Suprapubic skin (tissue), 4 donors: ENCODE data around the gene ADAM19. TPM values are rescaled to one million over a fixed set of nuclear protein-coding genes. Genes with fewer than 3 reads are reported as not detected.

Source experiments
- DNase-seq, 2 donors: peaks; one replicate each; pipeline ENCODE4 v3.0.0-alpha.2; 2019; ENCODE audit warnings: low spot score in 2 of 2
- H3K27ac ChIP-seq: fragments of 200-600 bp; sonication (generic); one replicate; pipeline ENCODE4 v1.5.1; 2019
- H3K27me3 ChIP-seq: fragments of 200-600 bp; sonication (generic); one replicate; pipeline ENCODE4 v1.5.1; 2019
- H3K36me3 ChIP-seq: fragments of 200-600 bp; sonication (generic); one replicate; pipeline ENCODE4 v1.5.1; 2019
- H3K4me1 ChIP-seq: fragments of 200-600 bp; sonication (generic); one replicate; pipeline ENCODE4 v1.5.1; 2019
- H3K4me3 ChIP-seq: fragments of 200-600 bp; sonication (generic); one replicate; pipeline ENCODE4 v1.5.1; 2019; ENCODE audit warnings: mild to moderate bottlenecking
- H3K9me3 ChIP-seq: fragments of 200-600 bp; sonication (generic); one replicate; pipeline ENCODE4 v1.5.1; 2019
- CTCF ChIP-seq, 2 donors: fragments of 200-600 bp in 1 of 2; fragments of 450-650 bp in 1 of 2; sonication (generic) in 1 of 2; IDR thresholded peaks; one replicate each; pipeline ENCODE4 v1.5.1; 2016 to 2019; ENCODE audit warnings: antibody characterized with exemption in 2 of 2, mild to moderate bottlenecking in 1 of 2, moderate library complexity in 1 of 2
- EP300 ChIP-seq: sonication (generic); formaldehyde crosslinking; IDR thresholded peaks from one replicate; pipeline ENCODE4 v1.6.1; 2017; ENCODE audit warnings: antibody characterized with exemption
- POLR2A ChIP-seq, 2 donors: fragments of 450-650 bp; IDR thresholded peaks; one replicate each; pipeline ENCODE4 v1.6.1; 2017; ENCODE audit warnings: antibody characterized with exemption in 2 of 2, mild to moderate bottlenecking in 2 of 2, moderate library complexity in 2 of 2
- POLR2AphosphoS5 ChIP-seq, 3 donors: sonication (generic); formaldehyde crosslinking; IDR thresholded peaks; one replicate each; pipeline ENCODE4 v1.6.1; 2017; ENCODE audit warnings: antibody characterized with exemption in 3 of 3
- WGBS: methylation state at CpG from one replicate; pipeline ENCODE4 v1.1.5; 2018; 5-methylcytosine and 5-hydroxymethylcytosine counted together
- total RNA-seq, 4 donors: library from RNA; depleted of rRNA; stranded (reverse); fragments of >200 nt; gene quantifications; one replicate each; pipeline ENCODE4 v1.1.0, GENCODE V29; 2016

The ADAM19 gene
- total RNA-seq, 4 donors from 2014 or later, result 0.42 to 2.6 (median 1.3) TPM

DNA sequence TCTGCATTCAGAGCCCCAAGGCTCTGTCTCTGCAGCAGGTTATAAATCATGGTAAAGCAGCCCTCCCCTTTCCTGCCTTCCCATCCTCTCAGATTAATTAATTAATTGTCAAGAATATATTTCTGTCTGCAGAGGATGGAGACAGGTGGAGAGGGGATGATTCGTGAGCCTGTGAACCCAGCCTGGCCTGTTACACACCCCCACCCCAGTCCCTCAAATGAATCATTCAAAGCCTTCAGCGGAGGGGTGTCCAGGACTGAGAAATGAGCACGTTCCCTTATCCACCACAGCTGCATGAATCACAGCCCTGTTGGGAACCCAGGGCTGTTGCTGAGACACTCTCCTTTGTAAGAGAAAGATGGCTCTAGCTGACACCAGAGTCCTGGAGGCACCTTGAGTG, 59.6 kb downstream of the ADAM19 start:
- no peak for DNase-seq
- H3K36me3 ChIP-seq, result no peaks in the 10 kb centered on the region
- peaks cover 21% of the 10 kb centered on the region for H3K4me1 ChIP-seq
- peak overlapping the region; percentile 22 for H3K27ac ChIP-seq
- H3K9me3 ChIP-seq, result no peaks in the 10 kb centered on the region
- WGBS, result 58% methylated on average over 3 of the region's 3 CpGs
- no peak for TF ChIP-seq POLR2A (IDR thresholded peaks at IDR 0.05)
- no peak for TF ChIP-seq CTCF (IDR thresholded peaks at IDR 0.05)
- no peak for TF ChIP-seq EP300
- TF ChIP-seq POLR2AphosphoS5 (IDR thresholded peaks at IDR 0.05), result no peak
- no peaks in the 10 kb centered on the region for H3K27me3 ChIP-seq
- no peak overlapping the region for H3K4me3 ChIP-seq

DNA sequence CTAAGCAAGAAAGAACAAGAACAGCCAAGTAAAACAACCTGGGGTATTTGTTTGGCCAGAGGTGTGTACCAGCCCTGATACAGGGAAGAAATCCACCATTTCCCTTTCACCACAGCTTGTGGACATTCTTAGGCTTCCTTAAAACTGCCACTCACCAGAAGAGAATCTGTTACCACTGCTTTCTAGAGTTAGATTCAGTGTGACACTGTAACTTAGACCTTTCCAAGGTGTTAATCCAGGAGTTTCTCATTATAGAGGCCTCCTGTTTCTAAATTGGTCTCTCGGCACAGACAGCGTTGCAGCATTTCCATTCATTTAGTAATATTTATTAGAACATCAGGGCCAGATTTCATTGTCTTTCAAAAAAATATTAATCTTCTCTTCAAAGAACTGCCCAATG, 60.6 kb downstream of the ADAM19 start:
- Histone ChIP-seq H3K4me3 (no peak overlapping the region), H3K27ac (no peak overlapping the region), H3K9me3 (no peaks in the 10 kb centered on the region), H3K4me1 (peaks cover 23% of the 10 kb centered on the region), H3K36me3 (no peaks in the 10 kb centered on the region), H3K27me3 (no peaks in the 10 kb centered on the region)
- no peak for DNase-seq
- TF ChIP-seq POLR2A (IDR thresholded peaks at IDR 0.05), result no peak
- no peak for TF ChIP-seq CTCF (IDR thresholded peaks at IDR 0.05)
- TF ChIP-seq EP300, result no peak
- TF ChIP-seq POLR2AphosphoS5 (IDR thresholded peaks at IDR 0.05), result no peak
- 92% methylated on average over 2 of the region's 2 CpGs for WGBS

GRCh38 chr5:157513182-157513581, 62.4 kb downstream of the ADAM19 start:
- Histone ChIP-seq H3K9me3 (no peaks in the 10 kb centered on the region), H3K27ac (no peak overlapping the region), H3K4me3 (no peak overlapping the region), H3K27me3 (no peaks in the 10 kb centered on the region), H3K36me3 (no peaks in the 10 kb centered on the region), H3K4me1 (peaks cover 23% of the 10 kb centered on the region)
- no peak for TF ChIP-seq POLR2A (IDR thresholded peaks at IDR 0.05)
- TF ChIP-seq POLR2AphosphoS5 (IDR thresholded peaks at IDR 0.05), result no peak
- no peak for TF ChIP-seq CTCF (IDR thresholded peaks at IDR 0.05)
- TF ChIP-seq EP300, result no peak
- DNase-seq, result no peak
- 84% methylated on average over 8 of the region's 8 CpGs for WGBS

GRCh38 chr5:157511651-157512644, 63.6 kb downstream of the ADAM19 start:
- peaks cover 23% of the 10 kb centered on the region for H3K4me1 ChIP-seq
- H3K36me3 ChIP-seq, result no peaks in the 10 kb centered on the region
- TF ChIP-seq EP300 (no peak), POLR2A (IDR thresholded peaks at IDR 0.05) (no peak), POLR2AphosphoS5 (IDR thresholded peaks at IDR 0.05) (no peak), CTCF (IDR thresholded peaks at IDR 0.05) (no peak)
- H3K4me3 ChIP-seq, result no peak overlapping the region
- 24% methylated on average over 8 of the region's 9 CpGs for WGBS
- peak overlapping the region; percentile 70 for H3K27ac ChIP-seq
- no peaks in the 10 kb centered on the region for H3K9me3 ChIP-seq
- DNase-seq, result peak; percentile 94 to 95
- no peaks in the 10 kb centered on the region for H3K27me3 ChIP-seq

- no peak overlapping the region for H3K4me3 ChIP-seq
- TF ChIP-seq POLR2AphosphoS5 (IDR thresholded peaks at IDR 0.05) (no peak), POLR2A (IDR thresholded peaks at IDR 0.05) (no peak), EP300 (no peak), CTCF (IDR thresholded peaks at IDR 0.05) (no peak)
- H3K36me3 ChIP-seq, result no peaks in the 10 kb centered on the region
- no peaks in the 10 kb centered on the region for H3K27me3 ChIP-seq
- 89% methylated on average over 5 of the region's 5 CpGs for WGBS
- no peaks in the 10 kb centered on the region for H3K9me3 ChIP-seq
- peak overlapping the region; percentile 70 for H3K27ac ChIP-seq
- peaks cover 20% of the 10 kb centered on the region for H3K4me1 ChIP-seq
- DNase-seq, result no peak
Measured at GRCh38 chr5:157510682-157511081, 64.9 kb downstream of the ADAM19 start.
